ENCODE data around the gene KLC4.

Gene KLC4

GRCh38 chr6:43059168-43060033 lies at the start of gene KLC4, which contains the start of gene MRPL2:
Gene KLC4, plus strand, starts transcription at chr6:43059631. Its CDS starts 1,705 bp downstream, at chr6:43061336.
Gene MRPL2, minus strand, starts transcription at chr6:43059434. Its CDS starts 53 bp downstream, at chr6:43059381.
- peak; percentile 100 for DNase-seq (ENCODE audit: low spot score)

GRCh38 chr6:43011207-43011606 lies 48.2 kb upstream of the KLC4 start:
- no peak for DNase-seq (ENCODE audit: low spot score)

DNA sequence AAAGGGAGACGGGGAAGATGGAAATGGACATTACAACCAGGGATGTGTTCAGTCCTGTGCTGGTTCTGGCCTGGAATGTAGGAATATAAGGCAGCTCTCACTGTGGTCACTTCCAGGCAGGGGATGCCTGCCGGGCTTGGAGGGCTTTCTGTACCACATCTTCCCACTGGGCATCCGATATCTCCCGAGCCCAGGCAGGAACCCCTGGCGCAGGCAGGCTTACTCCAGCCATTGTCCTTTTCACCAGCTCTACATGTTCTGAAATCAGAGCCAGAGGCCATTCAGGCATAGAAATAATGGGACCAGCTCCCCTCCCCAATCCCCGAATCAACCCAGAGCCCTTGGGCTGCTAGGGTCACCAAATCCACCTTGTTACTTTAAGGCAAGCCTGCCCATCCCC lies 47.1 kb upstream of the KLC4 start:
- no peak for DNase-seq (ENCODE audit: low spot score)

DNA sequence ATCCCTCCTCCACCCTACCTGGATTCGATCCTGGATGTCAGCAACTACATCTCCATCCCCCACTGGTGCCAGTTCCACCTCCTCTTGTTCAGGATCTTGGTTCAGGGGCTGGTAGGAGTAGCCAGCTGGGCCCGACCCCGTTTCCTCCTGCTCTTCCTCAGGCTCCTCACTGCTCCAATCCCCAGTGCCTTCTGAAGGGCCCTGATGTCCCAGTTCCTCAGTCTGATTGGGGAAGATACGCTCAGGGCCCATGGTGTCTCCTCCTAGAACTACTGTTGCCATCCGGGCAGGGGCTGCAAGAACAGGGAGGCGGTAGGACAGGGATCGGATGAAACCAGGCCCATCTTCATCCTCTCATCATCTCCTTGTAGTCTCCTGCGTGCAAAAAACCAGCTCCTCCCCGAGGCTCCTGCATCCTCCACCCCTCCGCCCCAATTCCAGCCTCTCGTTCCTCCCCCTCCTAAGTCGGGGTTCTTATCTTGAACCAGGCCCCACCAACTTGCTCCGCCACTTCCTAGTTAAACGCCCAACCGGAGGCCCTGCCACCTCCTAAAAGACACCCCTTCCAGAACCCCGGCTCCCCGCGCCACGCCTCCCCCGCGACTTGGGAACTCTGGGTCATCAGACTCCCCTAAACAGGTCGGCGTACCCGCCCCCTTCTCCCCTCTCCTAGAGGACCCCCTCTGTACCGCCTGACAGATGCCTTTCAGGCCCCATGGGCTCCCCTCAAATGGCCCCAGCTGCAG lies 46.2 kb upstream of the KLC4 start:
- no peak for DNase-seq (ENCODE audit: low spot score)

DNA sequence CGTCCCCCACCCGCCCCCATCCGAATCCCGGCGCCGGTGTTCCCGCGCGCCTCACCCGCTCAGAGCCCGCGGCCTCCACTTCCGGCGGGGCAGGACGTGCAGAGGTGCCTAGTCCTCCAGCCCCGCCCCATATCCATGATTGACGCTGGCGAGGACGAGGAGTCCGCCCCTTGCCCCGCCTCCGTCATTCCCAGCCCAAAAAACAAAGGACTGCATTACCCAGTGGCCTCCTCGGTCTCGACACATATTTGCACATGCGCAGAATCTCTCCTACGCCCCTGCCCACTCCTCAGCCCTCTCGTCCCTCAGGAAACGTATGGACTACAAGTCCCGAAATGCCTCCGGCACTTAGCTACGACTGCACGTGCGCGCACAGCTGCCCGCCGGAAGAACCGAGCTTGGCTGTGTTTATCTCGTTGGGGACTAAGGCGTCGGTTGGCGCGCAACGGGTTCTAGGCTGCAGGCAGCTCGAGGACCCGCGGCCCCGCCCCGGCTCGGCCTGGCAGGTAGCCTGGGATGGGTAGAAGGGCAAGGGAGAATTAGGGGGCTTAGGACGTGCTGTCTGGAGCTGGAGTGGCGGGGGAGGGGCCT lies 45.5 kb upstream of the KLC4 start, which contains the start of the genes KLHDC3 and MEA1:
Gene KLHDC3, plus strand, starts transcription at position 407 of the 591 bp plus-strand sequence. CDS start 2,944 bp downstream, outside the sequence.
Gene MEA1, minus strand, starts transcription at position 104 of the 591 bp plus-strand sequence. CDS start 133 bp downstream, outside the sequence.
- peak; percentile 99 for DNase-seq (ENCODE audit: low spot score)

GRCh38 chr6:43014434-43014909 lies 45.0 kb upstream of the KLC4 start:
- no peak for DNase-seq (ENCODE audit: low spot score)

GRCh38 chr6:43016176-43016942 lies 43.1 kb upstream of the KLC4 start:
- DNase-seq (ENCODE audit: low spot score), result no peak

GRCh38 chr6:43016943-43017334 lies 42.5 kb upstream of the KLC4 start:
- no peak for DNase-seq (ENCODE audit: low spot score)

GRCh38 chr6:43019152-43019551 lies 40.3 kb upstream of the KLC4 start:
- DNase-seq (ENCODE audit: low spot score), result no peak

- DNase-seq (ENCODE audit: low spot score), result no peak
Observed at GRCh38 chr6:43020052-43020705, 39.3 kb upstream of the KLC4 start.

GRCh38 chr6:43020847-43021246 lies 38.6 kb upstream of the KLC4 start:
- DNase-seq (ENCODE audit: low spot score), result peak; percentile 14

- DNase-seq (ENCODE audit: low spot score), result peak; percentile 83
Observed at GRCh38 chr6:43021270-43022047, 38.0 kb upstream of the KLC4 start, which contains the start of gene RRP36. Gene RRP36, plus strand, starts transcription at chr6:43021623. Its CDS starts 32 bp downstream, at chr6:43021655.

GRCh38 chr6:43024436-43024835 lies 35.0 kb upstream of the KLC4 start:
- DNase-seq (ENCODE audit: low spot score), result no peak

DNA sequence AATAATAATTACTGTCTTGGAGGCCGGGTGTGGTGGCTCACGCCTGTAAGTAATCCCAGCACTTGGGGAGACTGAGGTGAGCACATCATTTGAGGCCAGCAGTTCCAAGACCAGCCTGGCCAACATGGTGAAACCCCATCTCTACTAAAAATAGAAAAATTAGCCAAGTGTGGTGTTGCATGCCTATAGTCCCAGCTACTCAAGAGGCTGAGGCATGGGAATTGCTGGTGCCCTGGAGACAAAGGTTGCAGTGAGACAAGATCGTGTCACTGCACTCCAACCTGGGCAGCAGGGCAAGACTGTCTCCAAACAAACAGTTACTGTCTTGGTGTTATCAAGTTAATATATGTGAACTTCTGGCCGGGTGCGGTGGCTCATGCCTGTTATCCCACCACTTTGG lies 33.1 kb upstream of the KLC4 start:
- no peak for DNase-seq (ENCODE audit: low spot score)

GRCh38 chr6:43029120-43029519 lies 30.3 kb upstream of the KLC4 start:
- DNase-seq (ENCODE audit: low spot score), result no peak

DNA sequence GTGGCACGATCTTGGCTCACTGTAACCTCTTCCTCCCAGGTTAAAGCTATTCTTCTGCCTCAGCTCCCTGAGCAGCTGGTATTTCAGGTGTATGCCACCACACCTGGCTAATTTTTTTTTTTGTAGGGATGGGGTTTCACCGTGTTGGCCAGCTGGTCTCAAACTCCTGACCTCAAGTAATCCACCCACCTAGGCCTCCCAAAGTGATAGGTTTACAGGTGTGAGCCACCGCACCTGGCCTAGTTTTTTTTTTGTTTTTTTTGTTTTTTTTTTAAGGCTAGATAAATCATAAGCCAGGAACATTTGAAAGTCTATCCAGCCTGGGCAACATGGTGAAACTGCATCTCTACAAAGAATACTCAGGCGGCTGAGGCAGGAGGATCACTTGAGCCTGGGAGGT lies 27.1 kb upstream of the KLC4 start:
- no peak for DNase-seq (ENCODE audit: low spot score)

- DNase-seq (ENCODE audit: low spot score), result no peak
Observed at GRCh38 chr6:43033496-43034189, 25.8 kb upstream of the KLC4 start.

DNA sequence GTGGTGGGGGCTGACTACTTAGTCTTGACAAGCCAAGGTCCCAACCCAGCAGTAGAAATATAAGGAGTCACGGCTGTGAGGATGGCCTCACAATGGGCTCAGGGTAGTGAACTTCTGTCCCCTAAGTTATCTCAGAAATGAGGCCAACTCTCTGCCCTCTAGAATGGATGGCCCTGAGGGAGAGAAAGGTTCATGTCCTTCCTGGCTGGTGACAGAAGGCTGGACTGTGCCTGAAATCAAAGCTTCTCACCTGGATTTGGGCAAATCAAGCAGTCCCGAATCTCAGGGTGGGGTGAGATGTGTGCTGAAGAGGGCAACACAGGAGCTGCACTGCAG lies 25.3 kb upstream of the KLC4 start:
- no peak for DNase-seq (ENCODE audit: low spot score)

- DNase-seq (ENCODE audit: low spot score), result no peak
Observed at GRCh38 chr6:43035495-43036194, 23.8 kb upstream of the KLC4 start.

Measured in germinal center (tissue), 1 donor.